Skeletal muscle satellite cell (primary cell): ENCODE measurements around the gene PCNX4.
A peak's percentile ranks its signal among the peaks of the same experiment; 100 is the strongest.

ENCODE experiments used
- H3K27me3 ChIP-seq: 2 replicates; pipeline ENCODE4 v1.7.0; 2013; ENCODE audit warnings: low read length; ENCODE audit not compliant: control insufficient read depth, insufficient read depth
- H3K36me3 ChIP-seq: 2 replicates; pipeline ENCODE4 v1.7.0; 2013; ENCODE audit warnings: mild to moderate bottlenecking, control low read depth, low read length; ENCODE audit not compliant: insufficient read depth
- H3K4me1 ChIP-seq: 2 replicates; pipeline ENCODE4 v1.7.0; 2013; ENCODE audit warnings: low read length; ENCODE audit not compliant: control insufficient read depth, insufficient read depth
- H3K4me2 ChIP-seq: 2 replicates; pipeline ENCODE4 v1.7.0; 2013; ENCODE audit warnings: mild to moderate bottlenecking, low read length
- H3K4me3 ChIP-seq: 2 replicates; pipeline ENCODE4 v1.7.0; 2013; ENCODE audit warnings: low read length
- H3K9ac ChIP-seq: 2 replicates; pipeline ENCODE4 v1.7.0; 2013; ENCODE audit warnings: mild to moderate bottlenecking, low read depth, low read length, moderate library complexity
- H3K9me3 ChIP-seq: replicated peaks from 2 replicates; pipeline ENCODE4 v1.7.0; 2013; ENCODE audit warnings: mild to moderate bottlenecking, control low read depth, low read length

PCNX4 gene

GRCh38 chr14:60175255-60175902, 83.7 kb downstream of the PCNX4 start:
- Histone ChIP-seq H3K9ac (no peak overlapping the region), H3K4me3 (no peak overlapping the region), H3K4me2 (no peak overlapping the region), H3K36me3 (no peaks in the 10 kb centered on the region), H3K27me3 (no peaks in the 10 kb centered on the region), H3K4me1 (peaks cover 8% of the 10 kb centered on the region), H3K9me3 (no peaks in the 10 kb centered on the region)

- Histone ChIP-seq H3K4me3 (no peak overlapping the region), H3K9me3 (no peaks in the 10 kb centered on the region), H3K36me3 (no peaks in the 10 kb centered on the region), H3K4me1 (peaks cover 8% of the 10 kb centered on the region), H3K4me2 (no peak overlapping the region), H3K9ac (no peak overlapping the region), H3K27me3 (no peaks in the 10 kb centered on the region)
These were observed 86.4 kb downstream of the PCNX4 start for GRCh38 chr14:60178164-60178563.

GRCh38 chr14:60178820-60179219, 87.1 kb downstream of the PCNX4 start:
- peaks cover 12% of the 10 kb centered on the region for H3K4me1 ChIP-seq
- peak overlapping the region; percentile 8 for H3K9ac ChIP-seq
- H3K9me3 ChIP-seq: no peaks in the 10 kb centered on the region
- no peaks in the 10 kb centered on the region for H3K36me3 ChIP-seq
- H3K27me3 ChIP-seq: no peaks in the 10 kb centered on the region
- H3K4me2 ChIP-seq: no peak overlapping the region
- no peak overlapping the region for H3K4me3 ChIP-seq

- H3K4me2 ChIP-seq: peak overlapping the region; percentile 35
- no peak overlapping the region for H3K4me3 ChIP-seq
- H3K4me1 ChIP-seq: peaks cover 15% of the 10 kb centered on the region
- H3K9ac ChIP-seq: peak overlapping the region; percentile 33
- no peaks in the 10 kb centered on the region for H3K9me3 ChIP-seq
- no peaks in the 10 kb centered on the region for H3K36me3 ChIP-seq
- H3K27me3 ChIP-seq: no peaks in the 10 kb centered on the region
These were observed 87.7 kb downstream of the PCNX4 start for GRCh38 chr14:60179431-60179869.

GRCh38 chr14:60183138-60183537, 91.4 kb downstream of the PCNX4 start:
- H3K27me3 ChIP-seq: no peaks in the 10 kb centered on the region
- H3K4me1 ChIP-seq: peaks cover 15% of the 10 kb centered on the region
- H3K4me2 ChIP-seq: no peak overlapping the region
- no peak overlapping the region for H3K4me3 ChIP-seq
- H3K36me3 ChIP-seq: no peaks in the 10 kb centered on the region
- H3K9me3 ChIP-seq: no peaks in the 10 kb centered on the region
- no peak overlapping the region for H3K9ac ChIP-seq

- peak overlapping the region; percentile 77 for H3K4me2 ChIP-seq
- H3K9me3 ChIP-seq: no peaks in the 10 kb centered on the region
- no peaks in the 10 kb centered on the region for H3K36me3 ChIP-seq
- H3K27me3 ChIP-seq: no peaks in the 10 kb centered on the region
- H3K4me3 ChIP-seq: peak overlapping the region; percentile 37
- peaks cover 15% of the 10 kb centered on the region for H3K4me1 ChIP-seq
- H3K9ac ChIP-seq: peak overlapping the region; percentile 70
These were observed 92.0 kb downstream of the PCNX4 start for GRCh38 chr14:60183741-60184140.

GRCh38 chr14:60184146-60184904, 92.6 kb downstream of the PCNX4 start:
- peak overlapping the region; percentile 70 for H3K9ac ChIP-seq
- peak overlapping the region; percentile 37 for H3K4me3 ChIP-seq

GRCh38 chr14:60184905-60185555, 93.3 kb downstream of the PCNX4 start:
- H3K4me2 ChIP-seq: no peak overlapping the region
- H3K36me3 ChIP-seq: no peaks in the 10 kb centered on the region
- no peak overlapping the region for H3K9ac ChIP-seq
- H3K27me3 ChIP-seq: no peaks in the 10 kb centered on the region
- no peaks in the 10 kb centered on the region for H3K9me3 ChIP-seq
- no peak overlapping the region for H3K4me3 ChIP-seq
- H3K4me1 ChIP-seq: peaks cover 8% of the 10 kb centered on the region

More at GRCh38 chr14:60184146-60184904, 92.6 kb downstream of the PCNX4 start:
- H3K4me1 ChIP-seq: peaks cover 15% of the 10 kb centered on the region
- H3K36me3 ChIP-seq: no peaks in the 10 kb centered on the region
- H3K9me3 ChIP-seq: no peaks in the 10 kb centered on the region
- H3K4me2 ChIP-seq: peak overlapping the region; percentile 77
- H3K27me3 ChIP-seq: no peaks in the 10 kb centered on the region

- Histone ChIP-seq H3K4me1 (peaks cover 7% of the 10 kb centered on the region), H3K4me2 (no peak overlapping the region), H3K27me3 (no peaks in the 10 kb centered on the region), H3K4me3 (no peak overlapping the region), H3K9ac (no peak overlapping the region), H3K9me3 (no peaks in the 10 kb centered on the region), H3K36me3 (no peaks in the 10 kb centered on the region)
These were observed 96.4 kb downstream of the PCNX4 start for GRCh38 chr14:60188115-60188514.

GRCh38 chr14:60188696-60189095, 97.0 kb downstream of the PCNX4 start:
- no peaks in the 10 kb centered on the region for H3K36me3 ChIP-seq

GRCh38 chr14:60189923-60190840, 98.5 kb downstream of the PCNX4 start:
- no peaks in the 10 kb centered on the region for H3K27me3 ChIP-seq
- H3K4me1 ChIP-seq: no peaks in the 10 kb centered on the region
- H3K9me3 ChIP-seq: no peaks in the 10 kb centered on the region
- no peak overlapping the region for H3K4me2 ChIP-seq
- no peaks in the 10 kb centered on the region for H3K36me3 ChIP-seq
- no peak overlapping the region for H3K4me3 ChIP-seq
- no peak overlapping the region for H3K9ac ChIP-seq

More at GRCh38 chr14:60188696-60189095, 97.0 kb downstream of the PCNX4 start:
- no peak overlapping the region for H3K4me3 ChIP-seq
- H3K9me3 ChIP-seq: no peaks in the 10 kb centered on the region
- no peak overlapping the region for H3K4me2 ChIP-seq
- peaks cover 5% of the 10 kb centered on the region for H3K4me1 ChIP-seq
- no peaks in the 10 kb centered on the region for H3K27me3 ChIP-seq
- H3K9ac ChIP-seq: no peak overlapping the region
